ENCODE measurements around the gene ARHGAP1.

Gene ARHGAP1

DNA sequence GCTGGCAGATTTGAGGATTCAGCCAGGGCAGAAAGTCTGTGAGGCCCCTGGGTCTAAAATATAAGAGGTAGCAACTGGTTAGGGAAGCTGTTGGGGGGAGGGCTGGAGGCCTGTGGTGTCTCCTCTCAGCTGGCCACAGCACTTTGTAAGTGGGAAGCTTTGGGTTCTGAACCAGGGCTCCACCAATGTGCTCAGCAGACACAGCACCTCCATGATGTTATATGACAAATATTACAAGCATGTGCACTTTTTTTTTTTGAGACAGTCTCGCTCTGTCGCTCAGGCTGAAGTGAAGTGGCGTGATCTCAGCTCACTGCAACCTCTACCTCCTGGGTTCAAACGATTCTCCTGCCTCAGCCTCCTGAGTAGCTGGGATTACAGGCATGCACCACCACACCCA is 8.0 kb downstream of the ARHGAP1 start:
- DNase-seq = no peak

DNA sequence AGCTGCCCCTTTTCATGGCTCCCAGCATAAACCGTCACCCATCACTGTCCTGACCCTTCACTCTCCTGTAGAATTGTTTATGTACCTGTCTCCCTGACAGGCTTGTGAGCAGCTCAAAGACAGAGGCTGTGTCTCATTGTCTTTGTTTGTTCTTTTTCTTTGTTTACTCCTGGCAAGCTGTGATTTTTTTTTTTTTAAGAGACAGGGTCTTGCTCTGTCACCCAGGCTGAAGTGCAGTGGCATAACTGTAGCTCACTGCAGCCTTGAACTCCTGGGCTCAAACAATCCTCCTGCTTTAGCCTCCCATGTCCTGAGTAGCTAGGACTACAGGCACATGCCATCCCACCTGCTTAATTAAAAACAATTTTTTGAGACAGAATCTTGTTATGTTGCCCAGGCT is 9.7 kb downstream of the ARHGAP1 start:
- DNase-seq = no peak

DNA sequence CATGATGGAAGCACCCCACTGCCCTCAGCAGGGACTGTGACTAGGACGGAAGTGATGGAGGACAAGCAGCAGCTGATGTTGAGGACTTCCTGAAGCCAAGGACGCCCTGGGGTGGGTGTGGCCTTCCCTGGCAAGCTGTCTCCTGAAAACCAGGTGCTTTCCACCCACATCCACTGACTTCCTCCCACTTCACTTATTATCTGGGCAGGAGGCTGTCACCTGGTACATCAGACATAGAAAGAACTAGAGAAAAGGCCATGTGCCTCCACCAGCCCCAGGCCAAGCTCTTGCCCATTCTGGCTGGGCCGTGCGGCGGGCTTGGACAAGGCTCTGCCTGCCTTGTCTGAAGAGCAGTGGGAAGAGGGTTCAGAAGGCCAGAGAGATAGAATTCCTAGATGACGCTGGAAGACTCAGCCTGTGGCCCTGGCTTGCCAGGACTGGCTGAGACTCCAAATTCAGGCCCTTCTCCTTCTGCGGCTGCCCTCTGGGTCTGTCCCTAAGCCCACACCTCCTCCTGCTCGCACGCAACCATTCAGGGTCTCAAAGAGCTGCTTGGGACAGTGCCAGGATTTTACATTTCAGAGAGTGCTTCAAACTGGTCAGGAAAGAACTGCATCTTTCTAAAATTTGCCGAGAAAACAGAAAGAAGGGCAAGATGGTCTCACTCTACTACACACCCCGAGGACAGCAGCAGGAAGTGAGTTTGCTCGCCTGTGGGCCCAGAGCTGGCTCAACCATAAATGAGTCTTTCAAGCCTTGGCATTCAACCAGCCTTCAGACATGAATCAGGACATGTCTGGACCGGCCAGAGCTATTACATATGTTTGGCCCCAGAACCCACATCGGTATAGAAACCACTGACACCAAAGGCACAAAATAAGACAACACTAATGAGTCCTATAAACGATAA is 13.3 kb downstream of the ARHGAP1 start:
- no peak for DNase-seq

DNA sequence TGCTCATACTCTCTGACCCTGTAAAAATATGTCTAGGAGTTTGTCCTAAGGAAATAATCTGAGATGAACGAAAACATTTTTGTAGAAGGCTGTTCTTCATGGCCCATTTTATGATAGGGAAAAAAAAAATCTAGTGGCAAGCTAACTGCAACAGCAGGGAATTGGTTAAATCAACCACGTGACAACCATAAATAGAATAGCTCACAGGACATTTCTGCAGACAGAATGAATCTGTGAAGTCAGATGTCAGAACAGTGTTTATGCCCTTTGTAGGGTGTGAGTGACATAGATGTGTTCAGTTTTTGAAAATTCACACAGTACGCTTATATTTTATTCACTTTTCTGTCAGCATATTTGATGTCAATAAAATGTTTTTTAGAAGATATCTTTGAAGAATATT is 16.1 kb downstream of the ARHGAP1 start:
- DNase-seq = no peak

DNA sequence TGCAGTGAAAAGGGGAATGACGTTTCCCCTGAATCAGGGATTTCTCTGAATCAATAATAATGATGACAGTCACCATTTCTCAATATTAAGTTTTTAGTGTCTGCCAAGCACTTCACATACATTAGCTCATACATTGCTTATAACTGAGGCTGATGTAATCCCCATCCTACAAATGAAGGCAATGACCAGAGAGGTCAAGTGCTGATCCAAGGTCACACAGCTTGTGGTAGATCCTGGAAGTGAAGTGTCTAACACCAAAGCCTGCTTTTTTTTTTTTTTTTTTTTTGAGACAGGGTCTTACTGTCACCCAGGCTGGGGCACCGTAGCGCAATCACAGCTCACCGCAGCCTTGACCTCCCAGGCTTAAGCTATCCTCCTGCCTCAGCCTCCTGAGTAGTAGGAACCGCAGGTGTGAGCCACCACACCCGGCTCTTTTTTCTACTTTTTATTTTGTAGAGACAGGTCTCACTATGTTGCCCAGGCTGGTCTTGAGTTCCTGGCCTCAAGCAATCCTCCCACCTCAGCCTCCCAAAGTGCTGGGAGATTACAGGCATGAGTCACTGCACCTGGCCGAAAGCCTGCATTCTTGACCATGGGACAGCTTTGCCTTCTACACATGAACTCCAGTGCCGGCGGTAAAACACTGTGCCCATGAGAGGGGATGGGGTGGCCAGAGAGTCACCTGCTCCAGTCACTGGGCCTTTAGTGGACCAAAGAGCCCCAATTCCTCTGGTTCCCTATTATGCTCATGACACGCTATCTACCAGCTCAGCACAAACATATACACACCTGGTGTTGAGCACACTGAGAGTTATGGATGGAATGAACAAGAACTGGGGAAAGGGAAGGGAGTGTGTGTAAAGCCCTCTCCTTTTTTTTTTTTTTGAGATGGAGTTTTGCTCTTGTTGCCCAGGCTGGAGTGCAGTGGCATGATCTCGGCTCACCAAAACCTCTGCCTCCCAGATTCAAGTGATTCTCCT is 17.4 kb downstream of the ARHGAP1 start:
- DNase-seq = no peak

DNA sequence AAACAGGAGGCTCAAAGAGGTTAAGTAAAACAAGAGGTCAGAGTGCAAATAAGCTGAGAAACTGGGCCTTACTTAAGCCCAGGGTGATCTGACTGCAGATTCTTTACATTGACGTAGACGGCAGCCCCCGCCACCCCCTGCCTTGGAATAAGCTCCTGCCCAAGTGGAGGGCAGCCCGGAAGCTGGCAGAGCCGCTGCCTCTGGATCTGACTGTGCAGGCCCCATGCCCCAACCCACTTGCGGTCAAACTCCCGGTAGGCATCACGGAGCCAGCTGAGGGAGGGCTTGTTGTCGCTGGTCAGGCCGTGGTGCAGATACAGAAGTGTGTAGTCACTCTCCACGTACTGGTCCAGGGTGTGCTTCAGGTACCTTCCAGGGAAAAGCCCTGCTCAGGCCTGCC is 18.6 kb downstream of the ARHGAP1 start:
- DNase-seq = no peak

DNA sequence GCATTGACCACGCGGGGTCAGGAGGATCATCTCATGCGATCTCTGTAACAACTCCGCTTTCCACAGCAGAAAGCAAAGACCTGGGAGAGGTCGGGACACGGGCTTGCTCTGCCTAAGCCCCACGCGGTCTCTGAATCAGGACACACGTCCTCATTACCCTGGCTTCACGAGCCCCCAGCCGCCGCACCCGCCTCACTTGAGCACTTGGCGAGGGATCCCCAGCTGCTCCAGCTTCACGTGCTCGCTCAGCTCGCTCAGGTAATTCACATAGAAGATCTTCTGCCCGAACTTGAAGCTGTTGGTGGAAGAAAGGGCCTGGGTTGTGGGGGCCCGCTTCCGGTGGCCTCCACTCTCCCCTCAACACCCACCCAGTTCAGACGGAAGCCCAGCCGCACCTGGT is 19.6 kb downstream of the ARHGAP1 start:
- no peak for DNase-seq

DNA sequence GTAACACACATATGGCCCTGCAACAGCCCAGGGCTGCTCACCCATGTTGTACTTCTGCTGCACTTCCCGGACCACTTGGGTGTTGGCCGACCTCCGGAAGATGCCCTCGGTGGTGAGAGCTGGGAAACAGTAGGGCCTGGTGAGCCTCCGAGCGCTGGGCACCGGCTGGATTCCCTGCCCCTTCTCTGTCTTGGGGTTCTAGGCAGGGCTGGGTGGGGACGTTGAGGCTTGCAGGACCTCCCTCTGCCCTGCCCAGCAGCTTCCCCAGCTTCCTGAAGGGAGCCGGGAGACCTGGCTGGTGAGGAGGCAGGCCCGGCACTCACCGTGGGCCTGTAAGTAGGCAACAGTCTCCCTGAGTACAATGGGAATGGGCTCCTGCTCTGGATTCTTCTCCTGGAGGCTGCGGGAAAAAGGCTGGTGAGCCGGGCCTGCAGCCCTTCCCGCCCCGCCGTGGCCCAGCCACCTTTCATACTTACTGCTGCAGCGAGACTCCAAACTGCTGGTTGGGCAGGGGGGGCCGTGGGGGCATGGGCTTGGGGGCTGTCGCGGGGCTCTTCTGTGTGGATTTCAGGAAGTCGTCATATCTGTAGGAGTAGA is 20.2 kb downstream of the ARHGAP1 start:
- no peak for DNase-seq

DNA sequence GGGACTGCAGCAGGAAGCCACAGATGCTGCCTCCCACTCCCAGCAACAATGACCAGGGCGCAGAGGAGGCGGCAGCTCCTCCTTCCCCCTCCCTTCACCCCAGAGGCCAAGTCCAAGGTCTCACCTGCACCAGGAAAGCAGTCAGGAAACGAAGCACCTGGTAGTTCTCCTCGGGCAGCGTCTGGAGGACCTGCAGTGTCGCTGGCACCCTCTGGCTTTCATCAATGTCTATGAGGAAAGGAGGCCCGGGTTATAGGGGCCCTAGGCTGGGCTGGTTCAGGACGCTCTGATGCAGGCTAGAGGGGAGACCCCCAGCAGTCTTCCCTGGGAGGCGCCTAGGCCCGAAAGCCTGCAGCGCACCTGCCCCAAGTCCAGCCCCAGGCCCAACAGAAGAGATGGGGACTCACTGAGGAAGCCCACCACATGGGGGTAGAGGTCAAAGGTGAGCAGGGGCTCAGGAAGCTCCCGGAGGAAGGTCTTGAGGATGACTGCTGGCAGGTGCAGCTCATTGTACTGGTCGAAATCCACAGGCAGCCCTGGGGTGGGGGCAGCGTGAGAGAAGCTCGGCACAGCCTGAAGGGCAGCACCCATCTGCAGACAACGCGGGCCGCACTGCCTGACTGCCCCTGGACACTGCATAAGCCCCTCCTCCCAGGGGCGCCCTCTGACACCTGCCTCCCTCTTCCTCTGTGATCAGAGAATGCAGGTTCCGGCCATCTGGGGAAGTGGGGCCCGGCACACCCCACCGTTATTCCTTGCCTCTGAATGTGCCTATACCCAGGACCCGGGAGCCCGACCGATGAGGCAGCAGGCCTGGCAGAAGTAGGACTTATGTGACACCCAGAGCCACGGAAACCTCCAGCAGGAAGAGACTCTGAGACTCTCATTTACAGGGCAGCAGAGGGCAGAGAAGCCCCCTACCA is 20.9 kb downstream of the ARHGAP1 start:
- DNase-seq = no peak

DNA sequence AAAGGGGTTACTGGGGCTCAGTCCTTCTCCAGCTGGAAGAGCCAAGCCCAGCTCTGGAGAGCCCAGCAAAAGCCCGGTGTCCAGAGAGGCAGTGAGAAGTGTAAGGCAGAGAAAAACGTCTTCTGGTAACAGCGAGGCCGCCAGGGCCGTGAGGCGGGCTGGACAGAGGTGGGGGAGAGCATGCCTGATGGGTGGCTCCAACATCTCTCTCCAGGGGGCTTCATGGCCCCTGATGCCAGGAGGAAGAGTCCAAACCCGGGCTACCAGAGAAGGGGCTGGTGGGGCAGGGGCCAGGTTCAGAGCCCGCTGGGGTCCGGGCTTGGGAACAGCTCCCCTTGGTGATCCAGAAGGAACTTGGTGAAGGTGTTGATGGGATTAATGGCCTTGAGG is 21.7 kb downstream of the ARHGAP1 start:
- no peak for DNase-seq

DNA sequence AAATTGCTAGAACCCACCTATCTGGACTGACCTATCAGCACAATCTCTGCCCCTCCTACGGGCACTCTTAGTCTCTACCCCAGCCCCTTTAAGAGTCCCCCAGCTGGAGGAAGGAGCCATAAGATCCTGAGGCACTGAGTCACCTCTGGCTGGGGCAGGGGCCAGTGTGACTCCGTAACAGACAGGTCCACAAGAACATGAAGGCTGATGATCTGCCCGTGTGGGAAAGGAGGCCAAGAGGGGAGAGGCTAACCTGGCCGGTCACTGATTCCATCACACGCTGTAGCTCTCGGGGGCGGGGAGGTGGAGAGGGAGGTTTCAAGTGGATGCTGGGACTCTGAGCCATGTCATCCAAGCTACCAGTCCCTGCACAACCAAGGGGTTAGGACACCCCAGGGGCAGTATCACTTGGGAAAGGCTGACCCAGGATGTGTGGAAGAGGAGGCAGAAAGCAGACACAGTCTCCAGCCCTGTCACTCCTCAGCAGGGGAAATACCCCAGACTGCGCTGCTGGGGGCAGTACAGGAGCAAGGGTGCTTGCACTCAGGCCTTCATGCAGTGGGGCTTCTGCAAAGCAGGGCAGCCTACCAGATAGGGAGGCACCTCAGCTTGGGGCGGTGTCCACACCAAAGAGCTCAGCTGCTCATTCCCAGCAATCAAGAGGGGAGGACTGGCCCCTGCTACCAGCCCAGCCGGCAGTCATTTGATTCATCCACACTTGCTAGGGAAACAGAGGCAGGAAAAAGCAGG is 22.3 kb downstream of the ARHGAP1 start:
- DNase-seq = no peak

DNA sequence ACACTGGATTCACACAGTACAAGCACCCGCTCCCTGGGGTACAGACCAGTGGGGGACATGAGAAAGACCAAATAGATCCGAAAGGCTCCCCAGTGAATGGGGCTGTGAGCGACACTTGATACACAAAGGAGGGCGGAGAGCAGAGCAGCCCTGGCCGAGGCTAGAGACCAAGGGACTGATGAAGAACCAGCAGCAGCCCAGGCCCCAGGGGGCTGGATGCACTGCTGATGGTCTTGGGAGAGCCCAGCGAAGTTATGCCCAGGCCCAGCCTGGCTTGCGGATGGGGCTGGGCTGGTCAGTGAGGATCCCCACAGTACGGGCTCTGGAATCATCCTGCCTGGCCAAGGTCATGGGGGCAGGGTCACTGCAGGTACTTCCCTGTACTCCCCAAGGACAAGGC is 23.2 kb downstream of the ARHGAP1 start:
- no peak for DNase-seq

DNA sequence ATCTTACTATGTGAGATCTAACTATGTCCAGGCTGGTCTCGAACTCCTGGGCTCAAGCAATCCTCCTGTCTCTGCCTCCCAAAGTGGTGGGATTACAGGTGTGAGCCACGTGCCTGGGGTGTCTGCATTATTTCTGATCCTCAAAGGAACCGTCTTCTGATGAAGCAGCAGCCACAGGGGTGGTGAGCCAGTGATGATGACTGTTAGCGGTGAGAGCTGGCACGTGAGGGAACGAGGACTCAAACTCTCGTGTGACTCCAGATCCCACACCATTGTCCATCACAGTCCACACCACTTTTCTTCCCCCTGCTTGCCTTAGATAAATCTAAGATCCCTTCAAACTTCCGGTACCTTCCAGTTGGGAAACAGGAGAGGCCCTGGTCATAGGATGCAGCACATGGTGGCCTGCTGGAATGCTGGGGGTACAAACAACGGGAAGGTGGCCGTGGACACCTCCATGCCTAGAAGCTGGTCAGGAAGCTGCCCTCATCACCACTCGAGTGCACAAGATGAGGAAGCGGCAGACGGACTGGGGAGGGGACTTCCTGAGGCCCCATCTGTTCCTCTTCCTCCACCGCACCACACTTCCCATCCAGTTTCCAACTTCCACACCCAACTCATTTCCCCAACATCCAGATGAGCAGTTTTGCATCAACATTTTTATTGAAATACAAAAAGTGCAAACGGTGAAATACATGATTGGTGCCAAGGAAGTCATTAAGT is 23.8 kb downstream of the ARHGAP1 start:
- DNase-seq = no peak

DNA sequence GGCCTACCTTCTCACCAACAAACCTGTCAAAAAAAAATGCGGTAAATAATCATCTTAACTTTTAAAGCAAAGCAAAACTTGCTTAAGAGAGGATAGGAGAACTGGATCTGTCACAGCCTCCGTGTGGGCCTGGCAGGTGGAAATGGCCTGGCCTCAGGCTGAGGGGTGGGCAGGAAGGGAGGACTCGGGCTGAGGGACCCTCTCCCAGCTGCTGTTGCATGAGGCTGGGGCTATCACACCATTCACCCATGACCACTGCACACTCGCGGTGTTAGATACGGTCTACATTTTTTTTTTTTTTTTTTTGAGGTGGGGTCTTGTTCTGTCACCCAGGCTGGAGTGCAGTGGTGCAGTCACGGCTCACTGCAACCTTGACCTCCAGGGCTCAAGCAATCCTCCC is 24.5 kb downstream of the ARHGAP1 start:
- DNase-seq = no peak

DNA sequence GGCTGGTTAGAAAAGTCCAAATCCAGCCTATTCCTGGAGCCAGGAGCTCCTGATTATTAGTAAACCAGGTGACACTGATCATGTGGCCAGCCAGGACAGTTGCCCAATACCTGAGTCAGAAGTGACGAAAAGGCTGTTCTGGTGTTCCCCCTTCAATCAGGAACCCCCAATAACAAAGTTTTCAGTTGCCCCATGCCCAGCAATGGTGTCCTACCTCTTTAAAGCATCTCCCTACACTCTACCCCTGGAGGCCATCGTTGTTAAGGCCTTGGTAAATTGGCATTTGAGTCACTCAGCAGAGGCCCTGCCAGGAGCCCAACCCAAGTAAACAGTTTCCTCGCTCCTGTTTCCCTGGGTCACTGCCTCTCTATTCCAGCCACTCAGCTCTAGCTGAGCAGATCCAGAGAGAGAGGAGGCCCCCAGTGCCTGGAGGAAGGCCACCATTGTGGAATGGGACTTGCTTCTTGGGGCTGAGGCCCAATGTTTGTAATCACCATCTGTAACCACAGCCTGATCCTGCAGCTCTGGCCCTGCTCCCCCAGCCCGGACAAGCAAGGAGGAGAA is 25.0 kb downstream of the ARHGAP1 start:
- DNase-seq = no peak

DNA sequence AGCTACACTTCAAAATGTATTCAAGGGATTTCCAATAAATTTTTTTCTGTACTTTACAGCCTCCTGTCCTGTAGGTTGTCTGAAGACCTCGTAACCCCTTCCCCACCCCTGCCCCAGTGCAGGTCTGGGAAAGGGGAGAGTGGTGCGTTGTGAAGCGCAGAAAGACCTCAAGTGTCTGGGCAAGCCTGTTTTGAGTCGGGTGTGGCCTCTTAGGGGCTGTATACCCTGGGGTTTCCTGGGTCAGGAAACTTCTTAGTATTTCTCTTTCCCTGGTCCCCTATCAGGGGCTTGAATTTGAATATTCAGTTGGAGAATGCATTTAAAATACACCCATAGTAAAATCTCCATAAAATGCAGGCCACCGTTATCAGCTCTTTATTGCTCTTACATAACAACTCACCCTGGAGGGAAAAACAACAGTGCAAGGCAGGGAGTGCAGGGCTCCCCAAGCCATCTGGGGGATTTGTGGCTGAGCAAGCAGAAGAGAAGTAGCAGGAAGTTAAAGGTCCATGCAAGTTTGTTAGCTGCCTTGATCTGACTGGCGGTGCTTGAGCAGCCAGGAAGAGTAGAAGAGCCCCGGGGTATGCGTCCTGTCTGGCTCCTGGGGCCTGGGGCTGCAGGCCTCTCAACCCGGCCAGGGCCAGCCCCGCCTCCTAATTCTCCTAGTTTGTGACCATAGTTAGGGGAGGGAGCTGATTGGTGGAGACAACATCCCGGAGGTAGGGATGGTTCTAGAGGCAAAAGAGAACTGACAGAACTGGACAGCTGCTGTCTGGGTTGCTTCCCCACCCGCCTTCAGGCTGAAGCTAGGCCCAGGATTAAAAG is 25.7 kb downstream of the ARHGAP1 start:
- no peak for DNase-seq

DNA sequence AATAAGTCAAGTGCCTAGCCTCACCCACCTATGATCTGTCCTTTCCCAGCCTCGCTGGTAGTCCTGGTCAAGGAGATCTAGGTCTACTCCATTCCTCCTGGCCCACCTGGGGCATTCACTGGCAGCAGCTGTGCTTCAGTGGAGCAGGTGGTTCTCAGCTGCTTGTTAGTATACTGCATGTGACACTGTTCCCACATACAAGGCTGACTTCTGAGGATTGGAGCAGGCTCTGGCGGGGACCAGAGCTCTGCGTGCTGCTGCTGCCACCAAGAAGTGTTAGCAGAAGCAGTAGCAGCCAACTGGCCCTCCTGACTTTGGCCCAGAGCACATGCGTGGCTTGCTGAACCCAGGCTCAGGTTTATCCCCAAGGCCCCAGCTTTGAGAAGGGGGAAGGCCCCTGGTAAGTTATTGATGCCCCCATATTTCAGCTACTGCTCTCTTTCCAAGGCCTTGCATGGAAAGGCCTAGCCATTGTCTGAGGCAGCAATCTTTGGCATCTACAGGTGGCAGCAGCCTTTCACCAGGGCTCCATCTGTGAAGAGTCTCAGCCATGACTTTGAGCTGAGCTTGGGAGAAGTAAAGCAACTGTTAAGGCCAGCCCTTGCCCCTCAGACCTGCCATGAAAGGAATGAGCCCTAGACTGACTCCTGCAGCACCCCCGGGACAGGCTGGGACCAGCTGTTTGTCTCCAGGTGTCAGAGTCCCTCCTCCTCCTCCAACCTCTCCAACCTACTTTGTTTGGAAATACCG is 26.5 kb downstream of the ARHGAP1 start:
- DNase-seq = no peak

DNA sequence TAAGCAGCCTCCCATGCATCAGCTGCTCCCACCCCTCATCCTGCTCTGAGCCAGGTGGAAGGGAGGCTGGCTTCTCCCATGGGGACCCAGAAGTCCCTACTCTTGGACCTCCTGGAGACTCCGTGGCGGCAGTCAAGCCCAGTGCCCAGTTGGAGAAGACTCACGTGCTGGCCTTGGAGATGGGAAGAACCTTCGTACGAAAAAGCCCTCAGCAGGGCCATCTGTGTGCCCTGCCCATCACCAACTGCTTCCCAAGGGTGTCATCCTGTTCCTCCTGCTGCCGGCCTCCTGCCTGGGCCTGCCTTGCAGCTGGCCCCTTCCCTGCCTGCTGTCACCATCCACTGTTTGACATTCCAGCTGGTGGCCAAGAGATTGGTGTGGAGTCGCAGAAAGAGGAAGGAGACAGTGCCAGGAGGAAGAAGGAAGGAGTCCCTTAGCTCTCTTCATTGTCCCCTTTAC is 28.0 kb downstream of the ARHGAP1 start:
- no peak for DNase-seq

DNA sequence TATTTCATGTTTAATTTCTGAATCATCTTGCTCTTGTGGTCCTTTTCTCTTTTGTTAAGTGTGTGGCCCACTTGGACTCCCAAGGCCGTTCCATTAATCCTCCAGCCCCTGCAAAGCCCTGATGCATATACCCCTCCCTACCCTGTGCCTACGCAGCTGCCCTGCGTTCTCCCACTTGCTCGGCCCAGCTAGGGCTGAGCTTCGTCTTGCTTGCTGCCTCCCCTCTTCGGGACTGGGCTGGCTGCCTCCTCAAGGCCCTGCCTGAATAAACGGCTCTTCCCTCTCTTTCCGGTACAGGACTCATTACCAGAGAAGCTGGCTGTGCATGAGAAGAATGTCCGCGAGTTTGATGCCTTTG is 28.5 kb downstream of the ARHGAP1 start:
- DNase-seq = no peak

Measured in activated CD4-positive, alpha-beta T cell treated with anti-CD3 and anti-CD28 coated beads, Interleukin-10, Interleukin-2, amounts not matched to agents 100 ng/mL and 50 ng/mL, durations not matched to agents 16 hours and 8 hours (primary cell).